HS-27A (cell line): ENCODE data around the gene ODF2L.

ENCODE experiments used
- DNase-seq: peaks from one replicate; pipeline ENCODE4 v3.0.0-alpha.2; 2012; ENCODE audit warnings: low read depth, missing footprints

ODF2L gene, protein sequence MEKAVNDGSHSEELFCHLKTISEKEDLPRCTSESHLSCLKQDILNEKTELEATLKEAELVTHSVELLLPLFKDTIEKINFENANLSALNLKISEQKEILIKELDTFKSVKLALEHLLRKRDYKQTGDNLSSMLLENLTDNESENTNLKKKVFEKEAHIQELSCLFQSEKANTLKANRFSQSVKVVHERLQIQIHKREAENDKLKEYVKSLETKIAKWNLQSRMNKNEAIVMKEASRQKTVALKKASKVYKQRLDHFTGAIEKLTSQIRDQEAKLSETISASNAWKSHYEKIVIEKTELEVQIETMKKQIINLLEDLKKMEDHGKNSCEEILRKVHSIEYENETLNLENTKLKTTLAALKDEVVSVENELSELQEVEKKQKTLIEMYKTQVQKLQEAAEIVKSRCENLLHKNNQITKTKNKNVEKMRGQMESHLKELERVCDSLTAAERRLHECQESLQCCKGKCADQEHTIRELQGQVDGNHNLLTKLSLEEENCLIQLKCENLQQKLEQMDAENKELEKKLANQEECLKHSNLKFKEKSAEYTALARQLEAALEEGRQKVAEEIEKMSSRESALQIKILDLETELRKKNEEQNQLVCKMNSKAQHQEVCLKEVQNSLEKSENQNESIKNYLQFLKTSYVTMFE

DNA sequence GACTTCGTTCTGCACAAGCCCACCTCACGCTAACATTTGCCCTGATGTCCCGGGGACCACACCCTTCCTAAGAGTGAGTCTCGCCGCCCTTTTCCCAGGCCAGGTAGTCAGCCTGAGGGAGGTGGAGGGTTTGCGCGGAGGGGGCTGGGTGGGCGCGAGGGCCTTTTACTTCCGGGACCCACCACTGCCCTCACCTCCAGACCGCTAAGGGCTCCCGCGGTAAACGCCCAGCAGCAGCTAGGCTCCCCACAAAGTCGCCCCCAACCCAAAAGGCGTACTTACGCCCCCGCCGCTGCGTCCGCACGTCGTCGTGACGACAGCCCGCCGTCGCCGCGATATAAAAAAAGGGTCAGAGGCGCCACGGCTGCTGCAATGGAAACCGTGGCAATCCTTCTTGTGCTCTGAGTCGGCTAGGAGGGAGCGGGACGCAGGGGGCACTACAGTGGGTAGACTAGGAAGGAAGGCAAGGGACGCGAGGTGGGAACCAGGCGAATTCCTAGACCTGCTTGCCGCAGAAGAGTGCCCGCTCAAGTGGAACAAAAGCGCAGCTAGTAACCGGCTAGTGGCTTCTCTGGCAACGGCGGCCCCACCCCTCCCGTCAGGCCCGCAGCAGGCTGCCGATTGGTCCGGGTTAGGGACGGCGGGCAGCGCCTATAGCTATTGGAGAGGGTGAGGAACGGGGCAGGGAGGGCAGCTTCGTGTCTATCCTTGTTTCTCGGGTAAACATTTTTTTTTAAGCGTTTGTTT, at the start of gene ODF2L:
Gene ODF2L (minus strand): TSS at position 573 of the 747 bp plus-strand sequence. CDS start 9,296 bp downstream, outside the sequence.
- peak; percentile 38 for DNase-seq

DNA sequence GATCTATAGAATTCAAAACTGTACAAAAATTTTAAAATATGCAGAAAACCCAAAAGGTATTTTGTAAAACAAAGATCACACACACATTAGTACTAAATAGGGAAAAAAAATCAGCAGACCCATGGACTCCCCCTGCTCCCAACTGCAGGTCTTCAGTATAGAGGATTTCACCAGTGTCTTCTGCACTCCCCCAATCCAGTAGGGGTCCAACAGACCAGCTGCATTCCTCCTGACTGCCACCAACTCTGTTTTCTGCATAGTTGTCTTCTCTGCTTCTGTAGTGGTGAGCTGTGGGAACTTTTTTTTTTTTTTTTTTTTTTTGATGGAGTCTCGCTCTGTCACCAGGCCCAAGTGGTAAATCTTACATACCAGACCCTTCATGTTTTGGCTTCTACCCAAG, 49.8 kb upstream of the ODF2L start:
- no peak for DNase-seq

DNA sequence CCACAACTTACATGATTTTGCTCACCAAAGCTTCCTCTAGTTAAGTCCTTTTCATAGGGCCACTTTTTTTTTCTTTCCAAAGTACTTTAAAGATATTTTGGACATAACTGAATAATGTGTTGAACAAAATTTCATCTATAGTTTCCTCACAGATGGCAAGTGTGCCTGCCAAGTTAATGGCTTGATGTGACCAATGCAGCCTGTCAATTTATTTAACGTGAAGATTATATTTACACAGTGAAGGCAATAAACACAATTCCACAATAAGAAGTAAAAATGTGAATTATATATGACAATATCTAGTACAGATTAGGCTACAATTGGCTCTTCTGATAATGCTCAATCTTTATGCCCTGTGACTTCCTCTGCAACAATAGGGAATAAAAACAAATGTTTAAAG, 45.9 kb upstream of the ODF2L start:
- no peak for DNase-seq

DNA sequence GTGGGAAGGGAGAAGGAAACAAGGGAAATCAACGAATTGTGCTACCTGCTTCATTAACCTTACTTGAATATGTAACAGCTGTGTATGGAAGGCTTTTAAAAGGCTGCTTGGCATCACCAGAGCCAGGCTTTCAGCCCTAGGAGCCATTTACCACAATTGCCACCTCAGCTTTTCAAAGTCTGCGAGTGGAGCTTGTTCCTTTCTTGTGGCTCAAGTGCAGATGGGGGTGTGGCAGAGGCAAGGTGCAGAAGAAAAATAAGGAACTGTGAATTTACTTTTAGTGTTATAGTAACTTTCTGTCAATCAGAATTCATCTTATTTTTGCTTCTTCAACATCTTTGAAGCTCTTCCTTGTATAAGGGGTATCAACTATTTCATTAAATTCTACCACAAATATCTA, 45.5 kb upstream of the ODF2L start:
- DNase-seq: no peak

DNA sequence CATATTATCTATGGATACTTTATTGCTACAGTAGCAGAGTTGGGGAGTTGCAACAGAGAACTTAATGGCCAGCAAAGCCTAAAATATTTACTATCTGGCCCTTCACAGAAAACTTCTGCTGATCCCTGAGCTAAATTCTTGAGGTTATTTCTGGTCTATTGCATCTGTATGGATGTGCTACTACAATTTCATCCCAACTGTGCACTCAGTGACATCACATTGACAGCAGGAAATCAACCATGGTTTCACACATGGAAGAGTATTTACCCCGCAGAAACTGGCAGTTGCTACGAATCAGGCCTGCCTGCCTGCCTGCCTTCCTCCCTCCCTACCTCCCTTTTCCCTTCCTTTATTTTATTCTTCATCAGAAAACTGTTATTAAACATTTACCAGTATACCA, 39.9 kb upstream of the ODF2L start:
- no peak for DNase-seq

DNA sequence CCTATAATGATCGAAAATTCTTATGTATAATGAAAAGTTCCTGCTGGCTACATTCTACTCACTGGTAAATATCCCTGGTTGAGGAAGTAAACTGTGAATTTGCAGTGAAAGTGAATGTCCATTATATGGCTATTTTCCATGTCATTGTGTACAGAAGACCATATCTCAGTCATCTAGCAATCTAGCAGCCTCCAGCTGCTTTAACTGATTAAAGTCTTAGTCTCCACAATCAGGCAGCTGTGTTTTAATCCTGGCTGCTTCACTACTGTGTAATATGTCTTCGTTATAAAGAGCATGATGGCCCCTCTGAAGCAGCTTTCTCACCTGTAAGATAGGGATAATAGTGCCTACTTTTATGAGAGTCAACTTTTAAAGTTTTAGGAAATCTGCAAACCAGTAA, 39.2 kb upstream of the ODF2L start:
- no peak for DNase-seq

DNA sequence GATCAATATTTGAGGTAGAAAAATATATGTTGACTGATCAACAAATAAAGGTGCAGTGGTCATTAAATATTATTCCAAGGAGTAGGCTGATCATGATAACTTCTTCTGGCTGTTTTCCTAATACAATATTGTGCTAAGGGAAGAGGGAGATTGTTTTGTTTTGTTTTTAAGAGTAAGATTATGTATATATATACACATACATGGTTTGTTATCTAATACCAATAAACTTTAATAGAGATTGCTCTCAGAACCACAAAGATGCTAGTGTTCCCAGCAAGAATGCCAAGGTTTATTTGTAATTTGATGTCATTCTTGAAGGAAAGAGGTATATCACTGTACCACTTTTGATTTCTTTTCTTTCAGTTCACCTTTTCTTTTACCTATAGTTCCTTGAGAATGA, 37.9 kb upstream of the ODF2L start:
- DNase-seq: no peak

DNA sequence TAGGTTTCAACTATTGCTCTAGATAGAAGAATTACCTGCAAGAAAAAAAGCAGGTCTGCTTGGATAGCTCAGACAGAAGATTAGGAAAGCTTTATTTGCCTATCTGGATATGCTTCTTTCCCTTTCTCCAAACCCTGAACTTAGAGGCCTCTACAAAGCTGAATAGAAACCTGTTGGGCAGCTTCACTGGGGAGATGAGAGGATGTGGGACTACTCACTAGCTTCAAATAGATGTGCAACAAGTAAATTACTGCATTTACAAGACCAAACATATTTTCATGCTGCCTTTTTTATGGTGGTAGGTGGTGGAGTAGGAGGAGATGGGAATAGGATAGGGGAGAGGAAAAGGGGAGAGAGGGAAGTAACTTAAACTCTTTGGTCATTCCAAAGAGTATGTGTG, 34.3 kb upstream of the ODF2L start:
- no peak for DNase-seq

DNA sequence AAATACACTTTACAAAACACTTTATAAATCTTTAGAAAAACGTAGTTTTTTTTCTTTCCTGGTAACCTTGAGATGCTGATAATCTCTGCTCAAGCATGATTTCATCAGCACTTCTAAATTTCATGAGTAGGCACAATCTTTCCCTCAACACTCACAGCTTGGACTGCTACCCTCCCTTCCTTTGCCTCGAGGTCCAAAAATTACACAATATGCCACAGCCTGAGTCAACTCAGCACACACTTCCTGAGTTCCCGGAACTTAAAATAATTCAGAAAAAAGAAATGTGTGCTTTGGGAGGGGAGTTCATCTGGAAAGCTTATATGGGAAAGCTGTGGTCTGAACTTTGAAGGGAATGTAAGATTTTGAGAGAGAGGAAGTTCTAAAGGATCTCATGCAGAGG, 33.7 kb upstream of the ODF2L start:
- peak; percentile 27 for DNase-seq

DNA sequence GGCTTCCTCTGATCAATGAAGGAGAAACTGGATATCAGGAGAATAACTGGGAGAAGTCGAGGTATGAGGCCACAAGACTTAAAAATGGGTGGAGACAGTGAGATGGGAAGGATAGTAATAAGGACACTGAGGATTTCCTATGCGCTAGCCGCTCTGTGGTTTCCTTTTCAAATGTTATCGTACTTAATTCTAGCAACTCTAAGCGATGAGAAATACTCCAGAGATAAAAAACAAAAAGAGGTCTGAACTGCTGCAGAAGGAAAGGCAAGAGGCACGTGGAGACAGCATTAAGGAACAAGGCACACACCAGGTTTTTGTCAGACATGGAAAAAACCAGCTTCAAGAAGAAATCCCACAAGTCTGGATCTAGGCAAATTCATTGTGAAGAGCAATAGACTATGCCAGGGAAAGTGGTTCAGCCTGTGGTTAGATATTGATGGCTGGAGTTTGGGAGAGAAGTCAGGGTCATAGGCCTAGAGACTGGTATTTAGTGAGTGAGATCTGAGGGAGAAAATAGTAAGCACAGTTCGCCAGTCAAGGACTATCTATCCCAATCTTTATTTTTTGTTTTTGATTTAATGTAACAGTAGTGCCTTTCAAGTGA, 33.1 kb upstream of the ODF2L start:
- DNase-seq: no peak

DNA sequence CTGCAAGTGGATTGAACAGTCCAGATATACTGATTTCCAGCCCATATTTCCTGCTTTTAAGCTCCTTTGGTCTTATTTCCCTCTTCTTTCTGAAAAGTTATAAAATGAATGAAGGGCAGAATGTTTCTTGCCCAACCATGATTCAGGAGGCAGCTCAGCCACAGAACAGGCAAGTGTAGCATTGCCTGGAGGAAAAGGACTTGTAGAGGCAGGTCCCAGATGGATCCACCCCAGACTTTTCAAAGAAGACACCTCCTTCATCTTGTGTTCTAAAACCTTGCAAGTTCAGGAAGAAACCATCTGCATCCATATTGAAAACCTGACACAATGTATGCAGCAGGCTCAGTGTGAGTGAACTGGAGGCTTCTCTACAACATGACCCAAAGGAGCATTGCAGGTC, 27.8 kb upstream of the ODF2L start, which contains the start of gene CLCA2:
Gene CLCA2 (plus strand): TSS at position 299 of the 400 bp plus-strand sequence. CDS start 77 bp downstream, at position 376.
- DNase-seq: no peak

DNA sequence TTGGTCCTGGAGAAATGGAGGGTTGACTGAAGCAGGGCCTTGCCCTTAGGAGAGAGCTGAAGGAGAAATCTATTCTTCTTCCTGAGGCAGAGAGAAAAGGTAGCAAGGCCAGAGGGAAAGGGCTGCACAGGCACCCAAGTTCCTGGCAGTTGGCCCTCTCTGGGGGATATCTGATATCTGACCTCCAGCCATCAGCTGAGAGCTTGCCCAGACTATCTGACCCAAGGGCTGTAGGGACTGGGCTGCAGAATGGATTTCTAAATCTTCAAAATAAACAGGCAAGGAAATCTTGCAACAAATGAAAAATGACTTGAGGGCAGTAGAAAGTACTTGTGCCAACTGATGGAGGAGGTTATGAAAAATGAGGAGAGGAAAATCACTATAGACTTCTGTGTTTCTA, 27.4 kb upstream of the ODF2L start:
- DNase-seq: no peak

DNA sequence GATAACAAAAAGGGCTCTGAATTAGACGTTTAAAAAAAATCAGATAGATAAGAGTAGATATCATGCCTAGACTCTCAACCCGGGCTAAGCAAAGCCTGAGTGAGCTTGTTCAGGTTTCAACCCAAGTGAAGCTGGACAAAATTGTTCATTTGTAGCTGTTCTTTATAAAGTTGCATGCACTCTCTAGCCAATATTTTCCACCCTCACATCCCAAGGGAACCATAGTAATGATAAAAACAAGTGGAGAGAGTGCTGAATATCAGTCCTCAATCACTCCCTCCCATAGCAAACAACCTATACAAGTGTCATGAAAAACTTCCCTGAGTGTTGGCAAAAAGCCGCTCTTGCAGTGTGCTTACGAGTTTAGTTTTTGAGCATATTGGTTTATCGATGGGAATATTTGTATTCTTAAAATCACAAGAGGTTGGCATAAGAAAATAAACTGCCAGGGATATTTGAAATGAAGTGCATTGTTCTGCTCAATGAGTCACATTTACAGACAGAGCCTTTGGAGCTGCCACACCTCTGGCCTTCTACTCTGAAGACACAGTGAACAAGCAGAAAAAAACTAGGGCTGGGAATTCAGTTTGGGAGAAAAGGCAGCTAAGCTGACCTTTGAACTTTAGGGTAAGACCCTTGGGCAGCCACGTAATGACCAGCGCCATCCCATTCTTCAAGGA, 25.6 kb upstream of the ODF2L start:
- no peak for DNase-seq

DNA sequence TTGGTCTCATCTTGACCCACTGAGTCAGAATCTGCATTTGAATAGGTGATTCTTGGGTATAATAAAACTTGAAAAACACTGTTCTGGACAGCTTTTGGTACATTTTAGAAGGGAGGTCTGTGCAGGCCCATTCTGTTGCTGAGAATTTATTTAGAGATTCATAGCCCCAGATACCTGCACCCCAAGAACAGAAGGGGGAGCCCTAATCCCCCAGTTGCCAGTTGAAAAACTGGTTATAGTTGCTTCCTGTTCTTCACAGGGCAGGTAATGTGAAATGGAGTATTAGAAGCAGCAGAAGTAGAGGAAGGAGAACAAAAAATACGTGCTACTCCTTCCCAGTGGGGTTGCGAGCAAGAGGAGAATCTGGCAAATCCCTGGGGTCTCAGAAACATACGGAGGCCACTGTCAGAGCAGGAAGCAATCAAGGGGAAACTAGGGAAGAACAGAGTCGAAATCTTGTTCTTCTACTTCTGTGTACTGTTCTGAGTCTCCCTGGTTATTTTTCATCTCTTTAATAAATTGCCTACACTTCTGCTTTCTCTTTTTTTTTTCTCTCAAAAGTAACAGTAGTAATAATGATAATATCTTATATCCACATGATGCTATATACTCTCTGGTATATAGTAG, 23.3 kb upstream of the ODF2L start:
- DNase-seq: no peak

DNA sequence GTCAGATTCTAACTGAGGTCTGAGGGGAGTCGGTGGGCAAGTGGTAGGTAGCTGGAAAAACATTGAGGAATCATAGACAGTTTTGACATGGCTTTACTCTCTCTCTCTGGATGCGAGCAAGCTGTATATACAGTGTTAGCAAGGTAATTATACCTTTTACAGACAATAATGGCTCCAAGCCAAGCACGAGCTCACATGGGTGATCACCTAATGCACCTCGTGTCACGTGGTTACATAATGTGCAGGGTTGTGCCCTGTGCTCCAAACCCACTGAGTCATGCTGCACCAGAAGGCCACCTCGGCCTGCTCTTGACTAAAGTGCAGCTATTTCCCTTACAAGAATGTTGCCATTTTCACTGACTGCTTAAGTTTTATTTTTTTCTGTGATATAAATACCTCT, 20.2 kb upstream of the ODF2L start:
- DNase-seq: no peak

DNA sequence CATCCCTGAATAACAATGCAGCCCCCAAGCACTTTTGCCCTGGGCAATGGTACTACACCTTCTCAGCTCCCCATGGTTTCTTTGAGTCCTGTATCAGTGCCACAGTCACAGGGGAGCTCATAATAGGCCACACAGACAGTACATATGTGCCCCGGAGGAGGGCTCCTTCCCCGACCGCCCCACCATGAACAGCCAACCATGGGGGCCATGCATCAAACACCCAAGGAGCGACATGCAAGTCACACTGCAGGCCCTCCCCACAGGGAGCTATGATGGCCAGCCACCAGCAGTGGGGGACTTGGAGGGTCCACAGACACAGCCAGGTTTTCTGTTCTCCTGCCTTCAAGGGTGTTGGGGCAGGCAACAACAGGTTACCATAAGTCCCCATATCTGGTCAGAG, 14.8 kb upstream of the ODF2L start:
- no peak for DNase-seq

DNA sequence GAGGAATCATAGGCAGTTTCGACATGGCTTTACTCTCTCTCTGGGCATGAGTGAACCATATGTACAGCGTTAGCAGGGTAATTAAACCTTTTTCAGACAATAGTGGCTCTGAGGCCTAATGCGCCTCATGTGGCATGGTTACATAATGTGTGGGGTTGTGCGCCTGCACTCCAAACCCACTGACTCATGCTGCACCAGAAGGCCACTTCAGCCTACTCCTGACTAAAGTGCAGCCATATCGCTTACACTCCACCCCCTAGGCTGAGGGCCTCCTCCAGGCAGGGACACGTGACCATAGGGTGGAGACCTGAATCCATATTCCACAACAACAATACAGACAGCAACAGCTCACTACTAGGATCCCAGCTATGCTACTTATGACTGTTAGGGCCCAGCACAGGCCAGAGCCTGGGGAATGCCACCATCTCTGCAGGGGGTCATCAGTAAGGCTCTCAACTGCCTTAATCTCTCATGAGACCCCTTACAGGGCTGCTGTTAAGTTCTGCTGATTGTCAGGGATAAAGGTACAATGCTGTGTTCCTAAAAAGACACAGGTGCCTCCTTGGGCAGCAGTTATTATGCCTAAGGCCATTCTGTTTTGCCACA, 13.4 kb upstream of the ODF2L start:
- no peak for DNase-seq

DNA sequence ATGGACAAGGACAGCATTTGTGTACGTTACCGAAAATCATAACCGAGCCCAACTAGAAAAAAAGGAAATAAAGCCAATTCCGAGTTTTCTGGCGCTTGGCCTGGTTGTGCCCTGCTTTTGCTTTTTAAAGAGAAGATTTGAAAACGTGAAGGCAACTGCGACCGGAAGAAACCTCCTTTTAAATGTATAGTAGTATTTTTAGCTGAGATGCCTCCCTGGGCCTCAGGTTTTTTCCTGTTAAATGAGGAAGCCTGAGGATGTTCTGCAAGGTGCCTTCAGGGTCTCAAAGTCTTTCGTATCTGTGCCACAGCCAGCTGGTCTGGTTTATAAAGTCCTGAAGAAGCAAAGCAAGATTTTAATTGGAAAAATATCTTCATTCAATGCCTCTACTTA, 371 bp upstream of the ODF2L start:
- no peak for DNase-seq

DNA sequence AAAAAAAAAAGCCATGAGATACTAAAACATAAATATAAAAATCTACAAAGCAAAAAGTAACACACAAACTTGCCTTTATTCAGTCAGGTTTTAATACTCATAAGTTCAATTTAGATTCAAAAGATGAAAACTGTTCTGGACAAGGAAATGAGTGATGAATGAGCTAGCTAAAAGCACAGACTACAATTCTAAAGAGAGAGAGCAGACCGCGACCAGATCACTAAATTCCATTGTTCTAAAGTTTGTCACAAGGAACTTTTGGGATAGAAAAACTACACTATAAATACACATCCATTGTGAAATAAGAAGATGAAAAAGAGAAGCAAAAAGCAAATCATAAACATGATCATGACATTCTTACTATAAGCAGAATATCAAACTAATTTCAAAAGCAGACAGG, 1.7 kb downstream of the ODF2L start:
- no peak for DNase-seq

DNA sequence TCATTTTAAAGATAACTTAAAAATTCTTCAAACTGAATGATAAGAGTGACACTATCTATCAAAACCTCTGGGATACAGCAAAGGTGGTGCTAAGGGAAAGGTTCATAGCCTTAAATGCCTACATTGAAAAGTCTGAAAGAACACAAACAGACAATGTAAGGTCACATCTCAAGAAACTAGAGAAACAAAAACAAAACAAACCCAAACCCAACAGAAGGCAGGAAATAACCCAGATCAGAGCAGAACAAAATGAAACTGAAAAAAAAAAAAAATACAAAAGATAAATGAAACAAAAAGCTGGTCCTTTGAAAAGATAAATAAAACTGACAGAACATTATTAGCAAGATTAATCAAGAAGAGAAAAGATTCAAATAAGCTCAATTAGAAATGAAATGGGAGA, 6.8 kb downstream of the ODF2L start:
- DNase-seq: no peak

DNA sequence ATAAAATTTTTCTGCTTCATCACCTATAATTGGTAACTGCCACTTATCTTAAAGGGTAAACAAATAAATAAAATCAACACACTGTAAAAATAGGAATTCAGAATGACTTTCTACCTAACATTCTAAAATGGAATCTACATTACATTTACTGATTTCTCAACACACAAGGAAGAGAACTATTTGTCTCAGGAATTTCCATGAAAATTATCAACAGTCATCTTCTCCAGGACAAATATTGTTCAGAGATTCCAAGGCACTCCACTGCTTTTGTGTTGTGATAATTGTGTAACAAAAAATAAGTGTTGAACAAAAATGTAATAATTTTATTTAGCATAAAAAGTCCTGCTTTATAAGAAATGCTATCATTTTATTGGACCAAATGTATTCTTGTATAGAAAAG, 7.3 kb downstream of the ODF2L start:
- DNase-seq: no peak
